HG03571 (cell line): Measurements from ENCODE around the gene C3orf33.

Source experiments
- ATAC-seq: cut with Tn5 transposase; IDR thresholded peaks from one replicate; pipeline ENCODE4 v1.9.1; 2021; ENCODE audit not compliant: unreplicated experiment

Gene C3orf33

GRCh38 chr3:155785662-155786295, 20.3 kb downstream of the C3orf33 start:
- no peak for ATAC-seq

- no peak for ATAC-seq
These were observed 23.6 kb downstream of the C3orf33 start for GRCh38 chr3:155782390-155782953.

- no peak for ATAC-seq
These were observed 25.8 kb downstream of the C3orf33 start for GRCh38 chr3:155780291-155780690.

- ATAC-seq: no peak
These were observed 27.6 kb downstream of the C3orf33 start for GRCh38 chr3:155778462-155778861.

DNA sequence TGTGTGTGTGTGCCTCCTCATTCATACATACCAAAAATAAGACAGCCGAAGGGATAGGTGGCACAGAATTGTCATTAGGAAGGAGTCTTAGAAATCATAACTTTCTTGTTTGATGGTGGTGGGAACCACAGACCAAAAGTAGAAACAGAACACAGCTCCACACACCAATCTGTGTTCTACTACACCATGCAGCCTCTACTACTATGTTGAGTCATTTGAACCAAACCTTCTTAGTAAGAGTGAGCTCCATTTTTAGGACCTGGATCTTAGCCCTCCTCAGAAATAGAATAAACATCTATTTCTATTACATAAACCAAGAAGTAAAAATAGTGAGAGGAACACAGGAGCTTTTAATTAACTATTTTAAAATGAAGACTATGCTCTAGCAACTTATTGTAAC, 33.3 kb downstream of the C3orf33 start:
- no peak for ATAC-seq

DNA sequence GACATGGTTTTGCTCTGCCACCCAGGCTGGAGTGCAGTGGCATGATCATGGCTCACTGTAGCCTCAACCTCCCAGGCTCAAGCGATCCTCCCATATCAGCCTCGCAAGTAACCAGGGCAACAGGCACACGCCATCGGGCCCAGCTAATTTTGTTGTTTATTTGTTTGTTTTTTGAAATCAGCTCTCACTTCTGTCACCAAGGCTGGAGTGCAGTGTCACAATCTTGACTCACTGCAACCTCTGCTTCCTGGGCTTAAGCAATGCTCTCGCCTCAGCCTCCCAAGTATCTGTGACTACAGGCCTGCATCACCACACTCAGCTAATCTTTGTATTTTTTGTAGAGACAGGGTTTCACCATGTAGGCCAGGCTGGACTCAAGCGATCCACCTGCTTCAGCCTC, 35.0 kb downstream of the C3orf33 start:
- ATAC-seq: no peak

DNA sequence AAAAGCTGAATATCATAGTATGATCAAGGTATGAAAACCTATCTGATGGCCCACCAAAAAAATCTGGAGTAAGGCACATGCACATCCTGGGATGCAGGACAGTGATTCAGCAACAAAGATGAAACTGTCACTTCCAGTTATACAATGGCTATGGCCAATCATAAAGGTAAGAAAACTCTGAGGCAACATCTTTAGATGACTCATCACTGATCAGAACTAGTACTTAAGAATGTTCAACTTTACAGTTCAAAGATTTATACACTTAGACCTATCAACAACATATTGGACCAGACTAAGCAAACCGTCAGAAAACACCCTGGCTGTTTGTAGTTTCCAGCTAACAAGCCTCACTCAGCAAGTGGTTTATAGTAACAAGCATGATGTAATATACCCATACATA, 39.9 kb downstream of the C3orf33 start:
- no peak for ATAC-seq

- no peak for ATAC-seq
These were observed 42.1 kb downstream of the C3orf33 start for GRCh38 chr3:155763870-155764463.

DNA sequence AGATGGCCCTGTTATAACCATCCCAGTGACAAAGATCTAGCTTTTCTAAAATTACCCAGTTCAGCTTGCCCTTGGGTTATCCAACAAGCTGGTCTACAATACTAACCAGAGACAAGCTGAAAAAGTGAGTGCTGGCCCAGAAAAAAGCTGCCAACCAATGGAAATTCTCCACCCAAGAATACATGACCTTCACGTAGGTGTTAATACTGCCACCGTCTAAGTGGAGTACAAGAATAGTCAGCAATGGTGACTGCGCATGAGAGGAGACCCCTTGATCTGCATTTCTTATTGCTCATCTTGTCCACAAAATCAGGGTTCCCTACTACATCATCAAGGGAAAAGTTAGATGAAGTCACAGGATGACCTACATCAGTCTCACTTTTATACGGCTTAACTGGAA, 45.4 kb downstream of the C3orf33 start:
- no peak for ATAC-seq

DNA sequence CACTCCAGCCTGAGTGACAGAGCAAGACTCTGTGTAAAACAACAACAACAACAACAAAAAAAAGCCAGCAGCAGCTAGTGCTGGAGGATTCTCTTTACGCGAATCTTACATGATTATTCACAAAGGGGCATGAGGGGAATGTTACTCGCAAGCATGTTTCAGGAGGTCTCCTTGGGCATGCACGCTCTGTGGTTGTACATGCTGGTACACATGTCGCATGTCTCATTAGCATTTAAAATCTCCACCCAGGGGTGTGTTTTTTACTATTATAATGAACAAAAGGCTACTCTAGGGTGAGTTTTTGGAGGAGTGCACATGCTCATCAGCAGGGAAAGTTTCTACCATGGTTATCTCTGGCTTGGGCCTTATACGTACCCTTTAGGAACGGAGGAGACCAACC, 48.5 kb downstream of the C3orf33 start:
- ATAC-seq: no peak

DNA sequence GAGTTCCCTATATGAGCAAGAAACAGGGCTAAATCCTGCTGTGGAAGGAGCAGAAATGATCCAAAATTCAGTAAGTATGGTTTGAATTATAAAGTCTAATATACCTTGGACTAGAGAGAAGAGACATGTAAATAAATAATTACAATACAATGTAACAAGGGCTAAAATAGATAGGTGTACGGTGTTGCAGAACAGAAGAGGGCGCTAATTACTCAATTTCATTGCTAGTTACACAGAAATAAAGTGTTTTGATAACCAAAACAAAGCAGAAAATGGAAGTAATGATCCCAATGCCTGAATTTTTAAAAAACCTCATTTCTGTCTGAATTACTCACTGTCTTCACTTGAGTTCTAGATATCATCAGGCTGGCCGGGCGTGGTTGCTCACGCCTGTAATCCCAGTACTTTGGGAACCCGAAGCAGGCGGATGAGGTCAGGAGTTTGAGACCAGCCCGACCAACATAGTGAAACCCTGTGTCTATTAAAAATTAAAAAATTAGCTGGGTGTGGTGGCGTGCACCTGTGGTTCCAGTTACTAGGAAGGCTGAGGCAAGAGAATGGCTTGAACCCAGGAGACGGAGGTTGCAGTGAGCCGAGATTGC, 52.9 kb downstream of the C3orf33 start:
- no peak for ATAC-seq

- ATAC-seq: no peak
These were observed 57.3 kb downstream of the C3orf33 start for GRCh38 chr3:155748611-155749365.

GRCh38 chr3:155747946-155748290, 58.2 kb downstream of the C3orf33 start:
- no peak for ATAC-seq

DNA sequence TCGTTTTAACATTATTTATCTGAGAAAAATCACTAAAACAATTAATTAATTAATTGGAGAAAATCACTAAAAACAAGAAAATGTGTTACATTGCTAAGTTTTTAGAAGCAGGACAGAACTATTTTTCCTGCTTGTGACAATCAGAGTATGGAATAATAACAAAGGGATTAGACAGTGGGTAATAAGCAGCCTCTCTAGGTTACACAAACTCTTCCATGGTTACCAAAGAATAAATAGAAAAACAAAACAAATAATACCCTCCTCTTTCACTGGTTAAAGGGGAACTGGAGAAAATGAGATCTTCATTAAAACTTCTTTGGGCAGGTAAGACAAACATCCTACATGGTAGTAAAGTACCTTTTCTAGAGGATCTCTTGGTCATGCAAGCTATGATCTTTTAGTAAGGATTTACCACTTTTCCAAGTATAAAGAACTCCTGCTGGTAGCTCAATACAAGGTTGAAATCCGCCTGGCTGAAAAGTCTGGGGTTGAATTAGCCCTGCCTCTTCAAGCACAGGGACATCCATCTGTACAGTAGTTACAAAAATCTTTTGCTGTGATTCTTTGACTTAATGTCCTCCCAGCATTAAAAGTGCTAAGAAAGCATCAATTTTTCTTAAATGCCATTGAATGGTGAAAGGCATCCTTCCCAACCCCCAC, 58.7 kb downstream of the C3orf33 start:
- no peak for ATAC-seq

- ATAC-seq: no peak
These were observed 59.4 kb downstream of the C3orf33 start for GRCh38 chr3:155746703-155747102.

DNA sequence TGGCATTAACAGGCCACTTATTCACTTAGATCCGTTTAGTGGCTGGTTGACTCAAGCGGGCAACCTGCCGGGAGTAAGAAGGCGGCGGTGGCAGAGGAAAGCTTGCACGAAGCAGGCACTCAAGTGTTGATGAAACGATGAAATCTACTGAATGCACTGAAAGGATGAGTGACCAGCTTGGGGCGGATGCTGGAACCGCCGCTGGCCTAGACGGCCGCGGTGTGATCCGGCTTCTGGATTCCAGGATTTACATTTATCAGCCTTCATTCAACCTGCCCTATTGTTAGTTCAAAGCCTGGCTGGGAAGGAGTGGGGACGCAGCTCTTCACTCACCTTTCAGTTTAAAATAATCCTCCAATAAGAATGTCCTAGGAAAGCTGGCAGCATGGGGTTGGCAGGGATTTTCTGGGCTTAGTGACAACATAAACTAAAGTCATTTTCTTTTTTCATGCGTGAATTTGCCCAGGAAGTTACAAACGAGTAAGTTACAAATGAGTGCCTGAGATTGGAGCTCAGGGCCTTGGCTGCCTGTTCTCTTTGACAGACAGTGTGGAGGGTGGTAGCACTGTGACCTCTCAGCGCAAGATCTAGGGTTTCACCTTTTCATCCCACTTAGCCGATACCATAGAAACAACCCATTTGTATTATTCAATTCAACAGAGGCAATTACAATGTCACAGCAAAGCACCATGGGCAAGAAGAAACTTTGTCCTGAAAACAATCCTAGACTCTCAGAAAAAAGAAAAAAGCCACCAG, 60.1 kb downstream of the C3orf33 start:
- ATAC-seq: no peak

GRCh38 chr3:155744626-155745324, 61.3 kb downstream of the C3orf33 start, which contains the start of gene PLCH1:
TSS of gene PLCH1 (minus strand) at chr3:155745071. CDS start at chr3:155704224, 40,847 bp downstream.
- ATAC-seq: peak; percentile 49

- peak; percentile 38 for ATAC-seq
These were observed 62.0 kb downstream of the C3orf33 start for GRCh38 chr3:155744010-155744625.

DNA sequence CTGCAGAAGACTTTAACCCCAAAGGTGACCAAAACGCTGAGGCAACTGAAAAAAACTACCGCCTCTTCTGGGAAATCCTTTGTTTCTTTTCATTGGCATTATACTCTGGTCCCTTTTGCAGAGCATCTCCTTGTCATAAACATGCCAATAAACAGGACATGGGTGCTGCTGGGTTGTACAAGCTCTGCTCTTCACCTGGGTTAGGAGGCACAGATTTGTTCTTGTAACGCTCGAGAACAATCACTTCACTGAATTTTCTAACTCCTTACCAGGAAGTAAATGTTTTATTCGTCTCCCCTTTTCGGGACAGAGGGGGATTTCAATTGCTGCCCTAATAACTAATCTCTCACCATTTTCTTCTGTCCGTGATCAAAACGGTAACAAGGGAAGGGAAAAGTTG, 62.5 kb downstream of the C3orf33 start:
- ATAC-seq: no peak
